Neuronal stem cell (in vitro differentiated cells): ENCODE data around the gene CSMD2.

ENCODE experiments used
- DNase-seq: peaks from one replicate; pipeline ENCODE4 v3.0.0-alpha.2; 2013; ENCODE audit warnings: low spot score
- H2AFZ ChIP-seq: one replicate; pipeline ENCODE4 v1.6.1; 2013; ENCODE audit warnings: mild to moderate bottlenecking, low read length, inconsistent platforms
- H2AK5ac ChIP-seq: 2 replicates; pipeline ENCODE4 v1.6.1; 2013; ENCODE audit warnings: low read depth, mild to moderate bottlenecking, inconsistent platforms, low read length, moderate library complexity, mixed read lengths
- H2BK120ac ChIP-seq: 2 replicates; pipeline ENCODE4 v1.6.1; 2013; ENCODE audit warnings: low read depth, mild to moderate bottlenecking, inconsistent platforms, low read length, moderate library complexity, mixed read lengths
- H2BK12ac ChIP-seq: one replicate; pipeline ENCODE4 v1.6.1; 2013; ENCODE audit warnings: low read length, inconsistent platforms
- H2BK15ac ChIP-seq: 2 replicates; pipeline ENCODE4 v1.6.1; 2013; ENCODE audit warnings: mild to moderate bottlenecking, low read length, inconsistent platforms, mixed read lengths
- H2BK5ac ChIP-seq: one replicate; pipeline ENCODE4 v1.6.1; 2013; ENCODE audit warnings: inconsistent platforms, mild to moderate bottlenecking, low read length, moderate library complexity
- H3K14ac ChIP-seq: one replicate; pipeline ENCODE4 v1.6.1; 2013; ENCODE audit warnings: low read length, inconsistent platforms
- H3K18ac ChIP-seq: 2 replicates; pipeline ENCODE4 v1.6.1; 2013; ENCODE audit warnings: low read length, inconsistent platforms
- H3K23ac ChIP-seq: 2 replicates; pipeline ENCODE4 v1.6.1; 2013; ENCODE audit warnings: low read depth, mild to moderate bottlenecking, mixed read lengths, low read length, inconsistent platforms; ENCODE audit not compliant: poor library complexity
- H3K27ac ChIP-seq: replicated peaks from 3 replicates; pipeline ENCODE4 v1.5.1; 2013; ENCODE audit warnings: low read length, inconsistent platforms
- H3K27me3 ChIP-seq, 3 experiments: 2 replicates each; pipeline ENCODE4 v1.6.1; 2013; ENCODE audit warnings: low read length in 3 of 3, mild to moderate bottlenecking in 2 of 3, inconsistent platforms in 1 of 3, low read depth in 1 of 3, mixed read lengths in 1 of 3, moderate library complexity in 1 of 3; ENCODE audit not compliant: control insufficient read depth in 3 of 3, insufficient read depth in 3 of 3
- H3K36me3 ChIP-seq, 2 donors: replicated peaks in 1 of 2; 2 replicates each; pipeline ENCODE4 v1.6.1; 2013; ENCODE audit warnings: low read length in 2 of 2; ENCODE audit not compliant: control insufficient read depth in 2 of 2, insufficient read depth in 2 of 2
- H3K4ac ChIP-seq: 2 replicates; pipeline ENCODE4 v1.6.1; 2013; ENCODE audit warnings: inconsistent platforms, mild to moderate bottlenecking, low read length, moderate library complexity
- H3K4me1 ChIP-seq, 2 donors: 1 replicate in 1 of 2; 2 replicates in 1 of 2; pipeline ENCODE4 v1.6.1; 2013; ENCODE audit warnings: low read length in 2 of 2, low read depth in 1 of 2; ENCODE audit not compliant: control insufficient read depth in 2 of 2, insufficient read depth in 1 of 2
- H3K4me2 ChIP-seq: one replicate; pipeline ENCODE4 v1.6.1; 2013; ENCODE audit warnings: mild to moderate bottlenecking, low read length, inconsistent platforms; ENCODE audit not compliant: insufficient read depth, poor library complexity, severe bottlenecking
- H3K4me3 ChIP-seq, 2 donors: 2 replicates each; pipeline ENCODE4 v1.5.1; 2013; ENCODE audit warnings: low read length in 2 of 2, mild to moderate bottlenecking in 2 of 2, inconsistent platforms in 1 of 2, moderate library complexity in 1 of 2
- H3K79me1 ChIP-seq: one replicate; pipeline ENCODE4 v1.6.1; 2013; ENCODE audit warnings: low read depth, mild to moderate bottlenecking, inconsistent platforms, low read length, moderate library complexity
- H3K9ac ChIP-seq: one replicate; pipeline ENCODE4 v1.6.1; 2013; ENCODE audit warnings: mild to moderate bottlenecking, low read depth, low read length, inconsistent platforms; ENCODE audit not compliant: poor library complexity
- H3K9me3 ChIP-seq, 2 donors: replicated peaks in 1 of 2; 2 replicates each; pipeline versions ENCODE3 to v1.6.1; 2013; ENCODE audit warnings: low read length in 2 of 2, mild to moderate bottlenecking in 2 of 2, inconsistent platforms in 1 of 2, low read depth in 1 of 2, mixed read lengths in 1 of 2, moderate library complexity in 1 of 2; ENCODE audit not compliant: control insufficient read depth in 2 of 2, insufficient read depth in 1 of 2
- H4K8ac ChIP-seq: one replicate; pipeline ENCODE4 v1.6.1; 2013; ENCODE audit warnings: low read depth, mild to moderate bottlenecking, inconsistent platforms, low read length, moderate library complexity
- H4K91ac ChIP-seq: one replicate; pipeline ENCODE4 v1.6.1; 2013; ENCODE audit warnings: low read length, low read depth, mild to moderate bottlenecking, inconsistent platforms; ENCODE audit not compliant: poor library complexity
- WGBS, 2 donors: extraction: QIAGEN DNeasy Blood & Tissue Kit; methylation state at CpG; one replicate each; pipeline ENCODE4 v1.1.7; 2013; ENCODE audit warnings: missing lambda C conversion rate in 2 of 2, mixed read lengths in 1 of 2; ENCODE audit not compliant: insufficient read length in 2 of 2, insufficient replicate concordance in 1 of 2; ENCODE audit errors: extremely low coverage in 2 of 2; 5-methylcytosine and 5-hydroxymethylcytosine counted together

CSMD2 gene

GRCh38 chr1:33667386-33668282 is 497.4 kb downstream of the CSMD2 start:
- Histone ChIP-seq H2AK5ac (no peak overlapping the region), H3K4me3 (no peak overlapping the region), H4K91ac (no peak overlapping the region), H3K9ac (no peak overlapping the region), H3K79me1 (peaks cover 2% of the 10 kb centered on the region), H2BK15ac (no peak overlapping the region), H3K18ac (no peak overlapping the region), H3K36me3 (no peaks in the 10 kb centered on the region), H3K14ac (no peak overlapping the region), H3K4me2 (no peak overlapping the region), H2BK12ac (no peak overlapping the region), H3K4me1 (peaks cover 0 to 2% of the 10 kb centered on the region in 2 donors), H3K4ac (no peak overlapping the region), H2BK5ac (no peak overlapping the region), H2AFZ (no peak overlapping the region), H3K9me3 (peaks cover 0 to 7% of the 10 kb centered on the region in 2 donors), H2BK120ac (no peak overlapping the region), H3K23ac (no peak overlapping the region), H3K27me3 (no peaks in the 10 kb centered on the region), H4K8ac (no peak overlapping the region), H3K27ac (no peak overlapping the region)
- no peak for DNase-seq
- WGBS, 2 donors = no CpG with 5 or more reads among the region's 14 CpGs

GRCh38 chr1:33666616-33667015 is 498.4 kb downstream of the CSMD2 start:
- Histone ChIP-seq H3K27ac (no peak overlapping the region), H2AK5ac (no peak overlapping the region), H3K27me3 (no peaks in the 10 kb centered on the region), H3K9me3 (peaks cover 0 to 7% of the 10 kb centered on the region in 2 donors), H4K8ac (no peak overlapping the region), H2AFZ (no peak overlapping the region), H3K4me1 (peaks cover 0 to 2% of the 10 kb centered on the region in 2 donors), H3K18ac (no peak overlapping the region), H2BK5ac (no peak overlapping the region), H4K91ac (no peak overlapping the region), H2BK120ac (no peak overlapping the region), H3K79me1 (peaks cover 2% of the 10 kb centered on the region), H2BK12ac (no peak overlapping the region), H2BK15ac (no peak overlapping the region), H3K23ac (no peak overlapping the region), H3K4ac (no peak overlapping the region), H3K9ac (no peak overlapping the region), H3K36me3 (no peaks in the 10 kb centered on the region), H3K4me3 (no peak overlapping the region), H3K4me2 (no peak overlapping the region), H3K14ac (peak overlapping the region; percentile 75)
- no peak for DNase-seq
- WGBS, 2 donors = no CpG with 5 or more reads among the region's 5 CpGs

DNA sequence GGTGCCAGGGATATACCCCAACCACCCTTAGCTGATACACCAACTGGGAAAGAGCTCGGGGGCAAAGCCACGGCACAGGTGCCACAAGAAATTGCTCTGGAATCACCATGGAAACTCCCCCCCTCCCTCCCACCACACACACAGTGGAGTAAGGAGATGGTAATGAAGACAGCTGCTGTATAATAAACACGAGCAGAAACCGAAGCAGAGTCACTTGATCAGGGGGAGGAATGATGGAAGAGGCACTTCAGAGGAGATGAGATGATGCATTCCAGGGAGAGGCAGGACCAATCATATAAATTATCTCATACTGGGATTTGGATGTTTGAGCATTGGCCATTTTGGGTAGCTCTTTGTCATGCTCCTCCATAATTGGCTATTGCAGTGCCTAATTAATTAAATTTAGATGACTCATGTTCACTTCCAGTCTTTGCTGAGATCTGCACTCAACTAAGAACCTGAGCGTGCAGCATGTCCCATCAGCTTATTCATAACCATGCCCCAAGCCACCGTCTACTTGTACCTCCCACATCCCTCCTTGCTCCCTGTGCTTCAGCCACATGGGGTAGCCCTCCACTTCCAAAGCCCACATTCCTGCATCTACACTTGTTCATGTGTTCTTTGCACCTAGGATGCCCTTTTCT is 503.1 kb downstream of the CSMD2 start:
- Histone ChIP-seq H3K79me1 (no peaks in the 10 kb centered on the region), H2BK12ac (no peak overlapping the region), H3K9ac (no peak overlapping the region), H3K14ac (no peak overlapping the region), H3K18ac (no peak overlapping the region), H3K36me3 (no peaks in the 10 kb centered on the region), H2AFZ (no peak overlapping the region), H3K4ac (no peak overlapping the region), H3K23ac (no peak overlapping the region), H2AK5ac (no peak overlapping the region), H2BK5ac (no peak overlapping the region), H3K27ac (no peak overlapping the region), H4K8ac (no peak overlapping the region), H3K4me3 (no peak overlapping the region), H3K27me3 (no peaks in the 10 kb centered on the region), H3K4me1 (no peaks in the 10 kb centered on the region), H4K91ac (no peak overlapping the region), H2BK120ac (no peak overlapping the region), H2BK15ac (no peak overlapping the region), H3K9me3 (peaks cover 0 to 1% of the 10 kb centered on the region in 2 donors), H3K4me2 (no peak overlapping the region)
- DNase-seq = no peak
- no CpG with 5 or more reads among the region's 6 CpGs for WGBS, 2 donors

DNA sequence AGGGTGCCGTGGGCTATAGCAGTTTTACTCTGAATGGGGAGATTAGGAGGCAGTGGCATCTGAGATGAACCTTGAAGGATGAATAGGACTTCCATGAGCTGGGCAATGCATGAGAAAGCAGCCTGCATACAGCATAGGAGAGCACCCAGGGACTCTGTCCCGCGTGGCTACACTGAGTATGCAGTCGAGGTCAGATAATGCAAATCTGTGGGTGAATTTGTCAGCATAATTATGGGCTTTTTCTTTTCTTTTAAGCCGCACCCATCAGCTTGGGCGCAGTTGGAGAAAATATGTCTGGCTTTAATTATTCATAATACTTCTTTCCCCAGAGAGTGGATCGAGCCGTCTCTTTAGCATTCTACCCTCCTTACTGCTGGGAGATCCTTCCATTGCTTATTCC is 504.1 kb downstream of the CSMD2 start:
- no peak overlapping the region for H2BK12ac ChIP-seq
- no peak overlapping the region for H3K18ac ChIP-seq
- no peak overlapping the region for H3K4me3 ChIP-seq
- H3K27ac ChIP-seq = no peak overlapping the region
- no peak overlapping the region for H2AFZ ChIP-seq
- no peak overlapping the region for H2BK15ac ChIP-seq
- DNase-seq = no peak
- no peak overlapping the region for H3K14ac ChIP-seq
- H3K27me3 ChIP-seq = peaks cover 0 to 5% (median 0%) of the 10 kb centered on the region in 3 experiments
- no CpG with 5 or more reads among the region's 8 CpGs for WGBS, 2 donors
- H3K4ac ChIP-seq = no peak overlapping the region
- H3K23ac ChIP-seq = no peak overlapping the region
- peaks cover 0 to 1% of the 10 kb centered on the region in 2 donors for H3K9me3 ChIP-seq
- H2AK5ac ChIP-seq = no peak overlapping the region
- H4K8ac ChIP-seq = no peak overlapping the region
- H3K79me1 ChIP-seq = no peaks in the 10 kb centered on the region
- H3K36me3 ChIP-seq = no peaks in the 10 kb centered on the region
- no peak overlapping the region for H3K9ac ChIP-seq
- no peak overlapping the region for H3K4me2 ChIP-seq
- H3K4me1 ChIP-seq = no peaks in the 10 kb centered on the region
- H4K91ac ChIP-seq = no peak overlapping the region
- no peak overlapping the region for H2BK120ac ChIP-seq
- no peak overlapping the region for H2BK5ac ChIP-seq
